ENCODE data around the gene MUC5AC.

Gene MUC5AC

GRCh38 chr11:1174441-1175370, 17.0 kb downstream of the MUC5AC start:
- no peak overlapping the region for H3K27ac ChIP-seq
- TF ChIP-seq, protein P1, sequence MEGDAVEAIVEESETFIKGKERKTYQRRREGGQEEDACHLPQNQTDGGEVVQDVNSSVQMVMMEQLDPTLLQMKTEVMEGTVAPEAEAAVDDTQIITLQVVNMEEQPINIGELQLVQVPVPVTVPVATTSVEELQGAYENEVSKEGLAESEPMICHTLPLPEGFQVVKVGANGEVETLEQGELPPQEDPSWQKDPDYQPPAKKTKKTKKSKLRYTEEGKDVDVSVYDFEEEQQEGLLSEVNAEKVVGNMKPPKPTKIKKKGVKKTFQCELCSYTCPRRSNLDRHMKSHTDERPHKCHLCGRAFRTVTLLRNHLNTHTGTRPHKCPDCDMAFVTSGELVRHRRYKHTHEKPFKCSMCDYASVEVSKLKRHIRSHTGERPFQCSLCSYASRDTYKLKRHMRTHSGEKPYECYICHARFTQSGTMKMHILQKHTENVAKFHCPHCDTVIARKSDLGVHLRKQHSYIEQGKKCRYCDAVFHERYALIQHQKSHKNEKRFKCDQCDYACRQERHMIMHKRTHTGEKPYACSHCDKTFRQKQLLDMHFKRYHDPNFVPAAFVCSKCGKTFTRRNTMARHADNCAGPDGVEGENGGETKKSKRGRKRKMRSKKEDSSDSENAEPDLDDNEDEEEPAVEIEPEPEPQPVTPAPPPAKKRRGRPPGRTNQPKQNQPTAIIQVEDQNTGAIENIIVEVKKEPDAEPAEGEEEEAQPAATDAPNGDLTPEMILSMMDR (IDR thresholded peaks at IDR 0.05), result no peak
- no peak for TF ChIP-seq ZFX (IDR thresholded peaks at IDR 0.05; ENCODE audit: borderline replicate concordance)

DNA sequence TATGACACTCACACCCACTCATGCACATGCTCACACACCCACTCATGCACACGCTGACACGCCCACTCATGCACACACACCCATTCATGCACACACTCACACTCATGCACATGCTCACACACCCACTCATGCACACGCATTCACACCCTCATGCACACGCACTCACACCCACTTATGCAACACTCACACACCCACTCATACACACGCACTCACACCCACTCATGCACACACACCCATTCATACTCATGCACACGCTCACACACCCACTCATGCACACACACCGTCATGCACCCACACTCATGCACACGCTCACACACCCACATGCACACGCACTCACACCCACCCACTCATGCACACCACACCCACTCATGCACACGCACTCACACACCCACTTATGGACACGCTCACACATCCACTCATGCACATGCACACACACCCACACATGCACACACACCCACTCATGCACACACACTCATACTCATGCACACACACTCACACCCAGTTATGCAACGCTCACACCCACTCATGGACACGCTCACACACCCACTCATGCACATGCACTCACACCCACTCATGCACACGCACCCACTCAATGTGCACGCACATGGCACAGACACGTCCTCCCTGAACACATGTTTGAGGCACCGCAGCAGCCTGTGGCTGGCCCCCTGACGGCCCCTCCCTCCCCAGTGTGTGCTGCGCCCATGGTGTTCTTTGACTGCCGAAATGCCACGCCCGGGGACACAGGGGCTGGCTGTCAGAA, 17.9 kb downstream of the MUC5AC start:
- no peak overlapping the region for H3K27ac ChIP-seq
- TF ChIP-seq, protein P1 (IDR thresholded peaks at IDR 0.05), result no peak
- TF ChIP-seq ZFX (IDR thresholded peaks at IDR 0.05; ENCODE audit: borderline replicate concordance), result no peak

- no peak for TF ChIP-seq ZFX (IDR thresholded peaks at IDR 0.05; ENCODE audit: borderline replicate concordance)
- TF ChIP-seq, protein P1 (IDR thresholded peaks at IDR 0.05), result no peak
- H3K27ac ChIP-seq, result no peak overlapping the region
Observed at GRCh38 chr11:1176224-1177019, 18.7 kb downstream of the MUC5AC start.

DNA sequence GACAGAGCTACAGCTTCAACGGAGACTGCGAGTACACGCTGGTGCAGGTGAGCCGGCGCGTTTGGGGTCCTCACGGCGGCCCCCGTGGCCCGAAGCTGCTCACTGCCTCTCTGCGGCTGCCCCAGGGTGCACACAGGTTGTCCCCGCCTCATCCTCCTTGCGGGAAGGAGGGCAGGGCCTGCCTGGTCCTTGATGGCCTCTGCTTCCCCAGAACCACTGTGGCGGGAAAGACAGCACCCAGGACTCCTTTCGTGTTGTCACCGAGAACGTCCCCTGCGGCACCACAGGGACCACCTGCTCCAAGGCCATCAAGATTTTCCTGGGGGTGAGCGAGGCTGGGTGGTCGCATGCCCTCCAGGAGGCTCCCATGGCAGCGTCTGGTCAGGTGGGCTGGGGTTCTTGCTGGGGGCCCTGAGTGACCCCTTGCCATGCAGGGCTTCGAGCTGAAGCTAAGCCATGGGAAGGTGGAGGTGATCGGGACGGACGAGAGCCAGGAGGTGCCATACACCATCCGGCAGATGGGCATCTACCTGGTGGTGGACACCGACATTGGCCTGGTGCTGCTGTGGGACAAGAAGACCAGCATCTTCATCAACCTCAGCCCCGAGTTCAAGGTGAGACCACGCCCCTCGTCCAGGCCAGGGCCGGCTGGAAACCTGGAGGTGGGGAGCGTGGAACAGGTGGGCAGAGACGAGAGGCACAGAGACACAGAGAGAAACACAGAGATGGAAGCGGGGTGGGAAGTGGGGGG, 19.4 kb downstream of the MUC5AC start:
- no peak overlapping the region for H3K27ac ChIP-seq
- TF ChIP-seq ZFX (IDR thresholded peaks at IDR 0.05; ENCODE audit: borderline replicate concordance), result no peak
- TF ChIP-seq, protein P1 (IDR thresholded peaks at IDR 0.05), result no peak

DNA sequence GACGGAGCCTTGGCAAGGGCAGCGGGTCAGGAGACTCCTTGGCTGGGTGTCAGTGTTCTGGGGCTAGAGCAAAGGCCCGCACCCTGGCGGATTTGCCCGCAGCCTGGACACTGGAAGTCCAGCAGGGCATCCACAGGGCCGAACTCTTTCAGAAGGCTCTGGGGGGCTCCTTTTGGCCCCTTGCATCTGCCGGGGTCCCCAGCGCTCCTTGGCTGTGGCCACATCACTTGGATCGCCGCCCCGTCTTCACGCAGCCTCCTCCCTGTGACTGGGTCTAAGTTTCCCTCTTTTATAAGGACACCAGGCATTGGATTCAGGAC, 20.0 kb downstream of the MUC5AC start:
- TF ChIP-seq, protein P1 (IDR thresholded peaks at IDR 0.05), result no peak
- TF ChIP-seq ZFX (IDR thresholded peaks at IDR 0.05; ENCODE audit: borderline replicate concordance), result no peak
- H3K27ac ChIP-seq, result no peak overlapping the region

GRCh38 chr11:1178201-1178885, 20.6 kb downstream of the MUC5AC start:
- no peak overlapping the region for H3K27ac ChIP-seq
- TF ChIP-seq ZFX (IDR thresholded peaks at IDR 0.05; ENCODE audit: borderline replicate concordance), result no peak
- TF ChIP-seq, protein P1 (IDR thresholded peaks at IDR 0.05), result no peak
